WTC11 (cell line): ENCODE measurements around the gene SPHKAP. TPM values are rescaled to one million over a fixed set of nuclear protein-coding genes. Genes with fewer than 3 reads are reported as not detected.

ENCODE experiments used
- ATAC-seq: fragments of 200-7000 bp; cut with Tn5 transposase; 2 replicates; pipeline ENCODE4 v1.10.0; 2021; ENCODE audit warnings: mild to moderate bottlenecking, moderate library complexity
- CTCF ChIA-PET: fragments of 300-600 bp; sonication (Branson Sonifier 250); formaldehyde crosslinking; loops from one replicate; lab custom pipeline; 2021; ENCODE audit warnings: antibody characterized with exemption; lab: Charles Lee
- POLR2A ChIA-PET: fragments of 350-600 bp; sonication (Branson Sonifier 250); formaldehyde crosslinking; loops from one replicate; lab custom pipeline; 2021; ENCODE audit warnings: antibody characterized with exemption; lab: Charles Lee
- DNase-seq: peaks from one replicate; pipeline ENCODE4 v3.0.0; 2021; ENCODE audit warnings: low spot score
- H3K27ac Mint-ChIP-seq: 2 replicates; pipeline ENCODE4 v1.8.0; 2021; ENCODE audit warnings: mixed read lengths
- H3K27me3 Mint-ChIP-seq: 2 replicates; pipeline ENCODE4 v1.8.0; 2021; ENCODE audit warnings: low read depth, mild to moderate bottlenecking, moderate library complexity, mixed read lengths
- H3K36me3 Mint-ChIP-seq: 2 replicates; pipeline ENCODE4 v1.8.0; 2021; ENCODE audit warnings: mixed read lengths
- H3K4me1 Mint-ChIP-seq: 2 replicates; pipeline ENCODE4 v1.8.0; 2022; ENCODE audit warnings: mixed read lengths
- H3K4me3 Mint-ChIP-seq: 2 replicates; pipeline ENCODE4 v1.8.0; 2021; ENCODE audit warnings: mild to moderate bottlenecking, moderate library complexity, mixed read lengths
- H3K9me3 Mint-ChIP-seq: 2 replicates; pipeline ENCODE4 v1.8.0; 2021; ENCODE audit warnings: mixed read lengths
- ATF3 ChIP-seq: sonication (generic); formaldehyde crosslinking; conservative IDR thresholded peaks from 2 replicates; pipeline ENCODE4 v1.8.1; 2022; ENCODE audit warnings: mild to moderate bottlenecking, missing genetic modification reagents
- EMX1 ChIP-seq: fragments of 250-450 bp; sonication (Bioruptor Pico); IDR thresholded peaks from 2 replicates; pipeline ENCODE4 v1.8.0; 2021; ENCODE audit warnings: mild to moderate bottlenecking
- HMGXB4 ChIP-seq: sonication (generic); formaldehyde crosslinking; IDR thresholded peaks from 2 replicates; pipeline ENCODE4 v1.8.1; 2023; ENCODE audit warnings: mild to moderate bottlenecking, moderate library complexity, missing genetic modification reagents
- IRF1 ChIP-seq: sonication (generic); formaldehyde crosslinking; IDR thresholded peaks from 2 replicates; pipeline ENCODE4 v1.8.0; 2023; ENCODE audit warnings: missing genetic modification reagents
- JAZF1 ChIP-seq: fragments of 250-450 bp; sonication (Bioruptor Pico); IDR thresholded peaks from 2 replicates; pipeline ENCODE4 v1.9.0; 2021; ENCODE audit warnings: moderate library complexity, mild to moderate bottlenecking, inconsistent platforms
- MLX ChIP-seq: sonication (generic); formaldehyde crosslinking; IDR thresholded peaks from 2 replicates; pipeline ENCODE4 v1.8.1; 2023; ENCODE audit warnings: mild to moderate bottlenecking, missing genetic modification reagents, moderate library complexity
- MXD4 ChIP-seq: fragments of 250-450 bp; sonication (Bioruptor Pico); IDR thresholded peaks from 2 replicates; pipeline ENCODE4 v1.8.0; 2021; ENCODE audit warnings: mild to moderate bottlenecking, moderate library complexity, borderline replicate concordance
- NFYB ChIP-seq: sonication (generic); formaldehyde crosslinking; conservative IDR thresholded peaks from 2 replicates; pipeline ENCODE4 v1.8.0; 2022; ENCODE audit warnings: low read depth, missing genetic modification reagents
- PRRX2 ChIP-seq: fragments of 250-450 bp; sonication (Bioruptor Pico); IDR thresholded peaks from 2 replicates; pipeline ENCODE4 v1.8.0; 2021; ENCODE audit warnings: mild to moderate bottlenecking
- RORB ChIP-seq: fragments of 250-450 bp; sonication (Bioruptor Pico); IDR thresholded peaks from 2 replicates; pipeline ENCODE4 v1.9.0; 2021; ENCODE audit warnings: mild to moderate bottlenecking
- TCF7 ChIP-seq: sonication (generic); formaldehyde crosslinking; IDR thresholded peaks from 2 replicates; pipeline ENCODE4 v1.8.0; 2022; ENCODE audit warnings: mild to moderate bottlenecking, low read depth, missing genetic modification reagents, moderate library complexity
- TEAD4 ChIP-seq: sonication (generic); formaldehyde crosslinking; IDR thresholded peaks from 2 replicates; pipeline ENCODE4 v1.8.0; 2022; ENCODE audit warnings: mild to moderate bottlenecking, missing genetic modification reagents
- USF1 ChIP-seq: sonication (generic); formaldehyde crosslinking; IDR thresholded peaks from 2 replicates; pipeline ENCODE4 v1.8.0; 2022; ENCODE audit warnings: mild to moderate bottlenecking, missing genetic modification reagents
- ZNF281 ChIP-seq: sonication (generic); formaldehyde crosslinking; IDR thresholded peaks from 2 replicates; pipeline ENCODE4 v1.8.0; 2023; ENCODE audit warnings: mild to moderate bottlenecking, missing genetic modification reagents
- ZNF317 ChIP-seq: sonication (generic); formaldehyde crosslinking; IDR thresholded peaks from 2 replicates; pipeline ENCODE4 v1.8.1; 2023; ENCODE audit warnings: low read depth, mild to moderate bottlenecking, moderate library complexity, missing genetic modification reagents, borderline replicate concordance
- ZNF532 ChIP-seq: fragments of 250-450 bp; sonication (Bioruptor Pico); IDR thresholded peaks from 2 replicates; pipeline ENCODE4 v1.9.0; 2021; ENCODE audit warnings: mild to moderate bottlenecking, borderline replicate concordance
- ZNF671 ChIP-seq: fragments of 250-450 bp; sonication (Bioruptor Pico); IDR thresholded peaks from 2 replicates; pipeline ENCODE4 v1.8.0; 2021; ENCODE audit warnings: mild to moderate bottlenecking
- ZSCAN18 ChIP-seq: fragments of 250-450 bp; sonication (Bioruptor Pico); IDR thresholded peaks from 2 replicates; pipeline ENCODE4 v2.1.2; 2022; ENCODE audit warnings: mild to moderate bottlenecking, moderate library complexity
- total RNA-seq: library from RNA; stranded (reverse); gene quantifications from 3 replicates; pipeline ENCODE4 v1.2.3, GENCODE V29; 2021

SPHKAP gene
- total RNA-seq, 1 experiment from 2014 or later: not detected

- TF ChIP-seq ZNF532 (CRISPR knock-in tag) (no peak), ZNF671 (CRISPR knock-in tag) (no peak), TEAD4 (no peak), EMX1 (CRISPR knock-in tag) (no peak), ZSCAN18 (no peak), USF1 (no peak), MLX (no peak), MXD4 (CRISPR knock-in tag) (no peak), ATF3 (CRISPR knock-in tag) (no peak), IRF1 (CRISPR knock-in tag) (no peak), TCF7 (no peak)
Observed at GRCh38 chr2:228135300-228135699, 46.2 kb downstream of the SPHKAP start (continued).

- POLR2A ChIA-PET: no interaction called here
- H3K4me1 Mint-ChIP-seq: no peaks in the 10 kb centered on the region
- H3K4me3 Mint-ChIP-seq: no peak overlapping the region
- no peaks in the 10 kb centered on the region for H3K9me3 Mint-ChIP-seq
- DNase-seq (no peak), ATAC-seq (no peak)
- TF ChIP-seq JAZF1 (CRISPR knock-in tag) (no peak), PRRX2 (no peak), ZNF281 (CRISPR knock-in tag) (no peak), ZNF317 (CRISPR knock-in tag) (no peak), RORB (CRISPR knock-in tag) (no peak), NFYB (no peak), HMGXB4 (CRISPR knock-in tag) (no peak)
- TF ChIP-seq, all 79 proteins: peak for 0
- no peaks in the 10 kb centered on the region for H3K36me3 Mint-ChIP-seq
- CTCF ChIA-PET: no interaction called here
- no peaks in the 10 kb centered on the region for H3K27me3 Mint-ChIP-seq
- no peak overlapping the region for H3K27ac Mint-ChIP-seq
Observed at GRCh38 chr2:228131833-228132232, 49.7 kb downstream of the SPHKAP start.
